K562 (cell line): ENCODE measurements around the gene DKC1. TPM values are rescaled to one million over a fixed set of nuclear protein-coding genes. Genes with fewer than 3 reads are reported as not detected.
A peak's percentile ranks its signal among the peaks of the same experiment; 100 is the strongest.

Experiments
- AFF4 ChIP-seq: sonication (generic); formaldehyde crosslinking; IDR thresholded peaks from 2 replicates; pipeline ENCODE4 v1.8.0; 2023; ENCODE audit warnings: mild to moderate bottlenecking, missing genetic modification reagents
- CBX8 ChIP-seq: fragments of 200-600 bp; sonication (generic); IDR thresholded peaks from 2 replicates; pipeline ENCODE4 v1.6.1; 2012; ENCODE audit warnings: borderline replicate concordance, mixed run types, low read depth, mild to moderate bottlenecking, moderate library complexity, mixed read lengths, low read length, control low read depth, inconsistent platforms; ENCODE audit not compliant: poor library complexity, severe bottlenecking; ENCODE audit errors: extremely low read depth
- EWSR1 ChIP-seq: fragments of 450-650 bp; IDR thresholded peaks from 2 replicates; pipeline ENCODE4 v1.6.1; 2018; ENCODE audit warnings: borderline replicate concordance, mild to moderate bottlenecking, low read depth, moderate library complexity; ENCODE audit not compliant: partially characterized antibody
- EZH2 ChIP-seq: IDR thresholded peaks from 2 replicates; pipeline ENCODE4 v1.6.1; 2012; ENCODE audit warnings: low read depth, mild to moderate bottlenecking, inconsistent platforms, low read length, borderline replicate concordance
- HDAC1 ChIP-seq, 2 experiments: fragments of 450-650 bp; IDR thresholded peaks; 2 replicates each; pipeline ENCODE4 v1.6.1; 2016 to 2017; ENCODE audit warnings: inconsistent platforms in 1 of 2, mild to moderate bottlenecking in 1 of 2, moderate library complexity in 1 of 2
- HINFP ChIP-seq: fragments of 450-650 bp; conservative IDR thresholded peaks from 2 replicates; pipeline ENCODE4 v1.6.1; 2016; ENCODE audit warnings: missing genetic modification characterization, low read depth, mild to moderate bottlenecking, control low read depth, missing compliant biosample characterization
- HIVEP1 ChIP-seq: fragments of 250-450 bp; sonication (Bioruptor Pico); IDR thresholded peaks from 2 replicates; pipeline ENCODE4 v1.4.0; 2020; ENCODE audit warnings: mild to moderate bottlenecking
- IRF9 ChIP-seq: fragments of 450-650 bp; IDR thresholded peaks from 2 replicates; pipeline ENCODE4 v1.6.1; 2016; ENCODE audit warnings: missing biosample characterization, missing genetic modification characterization
- MXI1 ChIP-seq: IDR thresholded peaks from 2 replicates; pipeline ENCODE4 v1.6.1; 2011; ENCODE audit warnings: low read depth, mild to moderate bottlenecking, improper control_type of control experiment, low read length
- NELFE ChIP-seq: IDR thresholded peaks from 2 replicates; pipeline ENCODE4 v1.6.1; 2011; ENCODE audit warnings: mild to moderate bottlenecking; ENCODE audit not compliant: insufficient read depth, insufficient read length
- NFIC ChIP-seq: fragments of 450-650 bp; IDR thresholded peaks from 2 replicates; pipeline ENCODE4 v1.6.1; 2017; ENCODE audit warnings: mild to moderate bottlenecking, inconsistent platforms
- RBM34 ChIP-seq: fragments of 200-400 bp; formaldehyde crosslinking; IDR thresholded peaks from 2 replicates; pipeline ENCODE4 v1.6.1; 2018; ENCODE audit warnings: low read length, borderline replicate concordance; ENCODE audit not compliant: insufficient read depth
- RHOXF2B ChIP-seq: fragments of 250-450 bp; sonication (Bioruptor Pico); conservative IDR thresholded peaks from 2 replicates; pipeline ENCODE4 v1.5.1; 2021
- SIRT6 ChIP-seq: IDR thresholded peaks from one replicate; pipeline ENCODE4 v1.6.1; 2012; ENCODE audit warnings: low read depth, mild to moderate bottlenecking, control low read depth, inconsistent platforms, low read length, moderate library complexity
- SPI1 ChIP-seq: IDR thresholded peaks from 2 replicates; pipeline ENCODE4 v1.6.1; 2011; ENCODE audit warnings: low read depth, low read length, control low read depth, borderline replicate concordance
- SRF ChIP-seq, 2 experiments: fragments of 250-450, 450-650 bp in 1 of 2; sonication (Bioruptor Pico) in 1 of 2; sonication (generic) in 1 of 2; formaldehyde crosslinking; IDR thresholded peaks; 2 replicates each; pipeline versions ENCODE4 v1.5.0 to v1.5.1; 2020 to 2022; ENCODE audit warnings: mild to moderate bottlenecking in 1 of 2, missing genetic modification reagents in 1 of 2
- TAL1 ChIP-seq: fragments of 450-650 bp; IDR thresholded peaks from 2 replicates; pipeline ENCODE4 v1.6.1; 2016; ENCODE audit warnings: mild to moderate bottlenecking
- TOE1 ChIP-seq, 2 experiments: fragments of 450-650 bp in 1 of 2; sonication (generic) in 1 of 2; formaldehyde crosslinking in 1 of 2; IDR thresholded peaks; 2 replicates each; pipeline versions ENCODE4 v1.7.1 to v1.8.0; 2016 to 2022; ENCODE audit warnings: borderline replicate concordance in 2 of 2, mild to moderate bottlenecking in 2 of 2, antibody characterized with exemption in 1 of 2, inconsistent platforms in 1 of 2, low read depth in 1 of 2, missing genetic modification reagents in 1 of 2, moderate library complexity in 1 of 2
- WHSC1 ChIP-seq: IDR thresholded peaks from one replicate; pipeline ENCODE4 v1.6.1; 2012; ENCODE audit warnings: low read length, control low read depth, inconsistent platforms
- ZC3H8 ChIP-seq: fragments of 450-650 bp; IDR thresholded peaks from 2 replicates; pipeline ENCODE4 v1.6.1; 2017
- ZNF778 ChIP-seq: fragments of 450-650 bp; formaldehyde crosslinking; IDR thresholded peaks from 2 replicates; pipeline ENCODE4 v1.4.0; 2020; ENCODE audit warnings: mild to moderate bottlenecking, moderate library complexity
- polyA plus RNA-seq, 8 experiments: library from polyadenylated mRNA; depleted of rRNA in 4 of 8; stranded (reverse) in 5 of 8; unstranded in 3 of 8; fragments of >200 nt; fragmentation: Nextera tagmentation in 2 of 8; fragmentation: Illumina TruSeq in 1 of 8; extraction: Ambion mirVana in 2 of 8; extraction: Trizol in 1 of 8; gene quantifications; 2 replicates each; pipeline versions ENCODE4 v1.2.1 to v1.2.3, GENCODE V29; 2011 to 2014; ENCODE audit warnings: inconsistent platforms in 1 of 8, missing spikeins in 1 of 8
- total RNA-seq, 7 experiments: library from RNA; depleted of rRNA in 6 of 7; stranded (reverse); fragments of >200 nt in 6 of 7; fragmentation: Illumina TruSeq in 2 of 7; extraction: Trizol in 2 of 7; gene quantifications; 2 replicates each; pipeline versions ENCODE4 v1.2.1 to v1.2.3, GENCODE V29; 2011 to 2021; ENCODE audit warnings: low replicate concordance in 1 of 7

The DKC1 gene
- total and polyA plus RNA-seq, 9 of the 15 experiments (the other 6 are each of a cell fraction or from before 2014, with no cell fraction given) = 205 to 313 (median 219) TPM

- TF ChIP-seq HINFP (tag) (no peak), TOE1 (IDR thresholded peaks at IDR 0.05; ENCODE audit: borderline replicate concordance) (no peak), TOE1 (CRISPR knock-in tag; IDR thresholded peaks at IDR 0.05; ENCODE audit: borderline replicate concordance, low read depth) (no peak), SIRT6 (no peak), MXI1 (no peak), NELFE (no peak), SPI1 (peak; percentile 89), SRF (CRISPR knock-in tag; IDR thresholded peaks at IDR 0.05) (no peak), ZC3H8 (no peak), NFIC (no peak), AFF4 (CRISPR knock-in tag) (no peak), TAL1 (peak; percentile 55), ZNF778 (CRISPR knock-in tag) (no peak), HIVEP1 (CRISPR knock-in tag) (no peak), EZH2 (no peak), HDAC1 (IDR thresholded peaks at IDR 0.05) (0 out of 4 replicates have a peak, but pooled peaks of 1 of the 2 experiments have one; percentile 23), RHOXF2B (CRISPR knock-in tag) (no peak), WHSC1 (no peak), EWSR1 (no peak), IRF9 (tag) (no peak), CBX8 (no peak), RBM34 (no peak)
Observed at GRCh38 chrX:154784149-154784995, 21.7 kb downstream of the DKC1 start (continued).
